ENCODE measurements around the gene ADAM12.

Gene ADAM12

GRCh38 chr10:126225672-126226008 lies 162.6 kb downstream of the ADAM12 start:
- ATAC-seq: no peak
- no peak for TF ChIP-seq ZFP3 (CRISPR knock-in tag; IDR thresholded peaks at IDR 0.05)
- no peak for TF ChIP-seq ESRRG (CRISPR knock-in tag; IDR thresholded peaks at IDR 0.05)
- no peak for TF ChIP-seq CSDC2 (CRISPR knock-in tag; IDR thresholded peaks at IDR 0.05)
- no peak for TF ChIP-seq OSR1 (CRISPR knock-in tag; IDR thresholded peaks at IDR 0.05)
- TF ChIP-seq PATZ1 (CRISPR knock-in tag; IDR thresholded peaks at IDR 0.05; ENCODE audit: borderline replicate concordance): no peak
- no peak for TF ChIP-seq CREB5 (CRISPR knock-in tag; IDR thresholded peaks at IDR 0.05; ENCODE audit: low read depth)
- no peak for TF ChIP-seq POU6F1 (CRISPR knock-in tag; IDR thresholded peaks at IDR 0.05; ENCODE audit: borderline replicate concordance, low read depth)
- TF ChIP-seq TCF4 (CRISPR knock-in tag; IDR thresholded peaks at IDR 0.05; ENCODE audit: borderline replicate concordance): no peak
- no peak for TF ChIP-seq TOX (CRISPR knock-in tag; IDR thresholded peaks at IDR 0.05; ENCODE audit: borderline replicate concordance)
- TF ChIP-seq BACH2 (CRISPR knock-in tag; IDR thresholded peaks at IDR 0.05; ENCODE audit: borderline replicate concordance): no peak
- TF ChIP-seq ZNF565 (CRISPR knock-in tag; conservative IDR thresholded peaks at IDR 0.05; ENCODE audit: low read depth): no peak
- TF ChIP-seq PPARA (CRISPR knock-in tag; IDR thresholded peaks at IDR 0.05; ENCODE audit: borderline replicate concordance): no peak
- no peak for TF ChIP-seq ZNF70 (CRISPR knock-in tag; IDR thresholded peaks at IDR 0.05)
- no peak for TF ChIP-seq SNAI2 (CRISPR knock-in tag; IDR thresholded peaks at IDR 0.05)
- no peak for TF ChIP-seq ZNF8 (CRISPR knock-in tag; IDR thresholded peaks at IDR 0.05)
- TF ChIP-seq CSRNP3 (CRISPR knock-in tag; IDR thresholded peaks at IDR 0.05): no peak
- no peak for TF ChIP-seq GLIS3 (CRISPR knock-in tag; IDR thresholded peaks at IDR 0.05)
- TF ChIP-seq ZC3H10 (CRISPR knock-in tag; IDR thresholded peaks at IDR 0.05): no peak
- TF ChIP-seq ARNTL (CRISPR knock-in tag; IDR thresholded peaks at IDR 0.05; ENCODE audit: borderline replicate concordance, low read depth): no peak
- TF ChIP-seq RARB (CRISPR knock-in tag; IDR thresholded peaks at IDR 0.05): no peak

- no peak for TF ChIP-seq ARNTL (CRISPR knock-in tag; IDR thresholded peaks at IDR 0.05; ENCODE audit: borderline replicate concordance, low read depth)
- no peak for TF ChIP-seq OSR1 (CRISPR knock-in tag; IDR thresholded peaks at IDR 0.05)
- no peak for TF ChIP-seq ZFP3 (CRISPR knock-in tag; IDR thresholded peaks at IDR 0.05)
- no peak for TF ChIP-seq PATZ1 (CRISPR knock-in tag; IDR thresholded peaks at IDR 0.05; ENCODE audit: borderline replicate concordance)
- no peak for TF ChIP-seq TSHZ2 (CRISPR knock-in tag; IDR thresholded peaks at IDR 0.05)
- no peak for TF ChIP-seq ISL1 (CRISPR knock-in tag; IDR thresholded peaks at IDR 0.05)
- no peak for ATAC-seq
These were observed 163.2 kb downstream of the ADAM12 start for GRCh38 chr10:126224967-126225671.
